Transverse colon (tissue), 3 donors: ENCODE results near the gene LIN7B.
"Not testable (repeated sequence)": the region's sequence is repeated elsewhere in the genome, so short reads cannot be mapped to it uniquely, and the experiment has no call there.

ENCODE experiments used
- POLR2A ChIP-seq: fragments of 450-650 bp; IDR thresholded peaks from one replicate; pipeline ENCODE4 v1.6.1; 2016; ENCODE audit warnings: antibody characterized with exemption, mild to moderate bottlenecking, moderate library complexity
- TF ChIP-seq, protein P1 (sequence below), 5 experiments: fragments of 200-600 bp in 3 of 5; fragments of 450-650 bp in 2 of 5; sonication (generic) in 3 of 5; IDR thresholded peaks; 1 replicate in 2 of 5; 2 replicates in 3 of 5; pipeline ENCODE4 v1.5.1; 2016 to 2017; ENCODE audit warnings: antibody characterized with exemption in 5 of 5, inconsistent platforms in 3 of 5, mild to moderate bottlenecking in 2 of 5, moderate library complexity in 1 of 5

GRCh38 chr19:49146408-49146770 is 32.2 kb downstream of the LIN7B start:
- not testable (repeated sequence) for TF ChIP-seq POLR2A
- TF ChIP-seq, protein P1, sequence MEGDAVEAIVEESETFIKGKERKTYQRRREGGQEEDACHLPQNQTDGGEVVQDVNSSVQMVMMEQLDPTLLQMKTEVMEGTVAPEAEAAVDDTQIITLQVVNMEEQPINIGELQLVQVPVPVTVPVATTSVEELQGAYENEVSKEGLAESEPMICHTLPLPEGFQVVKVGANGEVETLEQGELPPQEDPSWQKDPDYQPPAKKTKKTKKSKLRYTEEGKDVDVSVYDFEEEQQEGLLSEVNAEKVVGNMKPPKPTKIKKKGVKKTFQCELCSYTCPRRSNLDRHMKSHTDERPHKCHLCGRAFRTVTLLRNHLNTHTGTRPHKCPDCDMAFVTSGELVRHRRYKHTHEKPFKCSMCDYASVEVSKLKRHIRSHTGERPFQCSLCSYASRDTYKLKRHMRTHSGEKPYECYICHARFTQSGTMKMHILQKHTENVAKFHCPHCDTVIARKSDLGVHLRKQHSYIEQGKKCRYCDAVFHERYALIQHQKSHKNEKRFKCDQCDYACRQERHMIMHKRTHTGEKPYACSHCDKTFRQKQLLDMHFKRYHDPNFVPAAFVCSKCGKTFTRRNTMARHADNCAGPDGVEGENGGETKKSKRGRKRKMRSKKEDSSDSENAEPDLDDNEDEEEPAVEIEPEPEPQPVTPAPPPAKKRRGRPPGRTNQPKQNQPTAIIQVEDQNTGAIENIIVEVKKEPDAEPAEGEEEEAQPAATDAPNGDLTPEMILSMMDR (IDR thresholded peaks at IDR 0.05): not testable (repeated sequence)
